ENCODE data around the gene HNF1B.

DNA sequence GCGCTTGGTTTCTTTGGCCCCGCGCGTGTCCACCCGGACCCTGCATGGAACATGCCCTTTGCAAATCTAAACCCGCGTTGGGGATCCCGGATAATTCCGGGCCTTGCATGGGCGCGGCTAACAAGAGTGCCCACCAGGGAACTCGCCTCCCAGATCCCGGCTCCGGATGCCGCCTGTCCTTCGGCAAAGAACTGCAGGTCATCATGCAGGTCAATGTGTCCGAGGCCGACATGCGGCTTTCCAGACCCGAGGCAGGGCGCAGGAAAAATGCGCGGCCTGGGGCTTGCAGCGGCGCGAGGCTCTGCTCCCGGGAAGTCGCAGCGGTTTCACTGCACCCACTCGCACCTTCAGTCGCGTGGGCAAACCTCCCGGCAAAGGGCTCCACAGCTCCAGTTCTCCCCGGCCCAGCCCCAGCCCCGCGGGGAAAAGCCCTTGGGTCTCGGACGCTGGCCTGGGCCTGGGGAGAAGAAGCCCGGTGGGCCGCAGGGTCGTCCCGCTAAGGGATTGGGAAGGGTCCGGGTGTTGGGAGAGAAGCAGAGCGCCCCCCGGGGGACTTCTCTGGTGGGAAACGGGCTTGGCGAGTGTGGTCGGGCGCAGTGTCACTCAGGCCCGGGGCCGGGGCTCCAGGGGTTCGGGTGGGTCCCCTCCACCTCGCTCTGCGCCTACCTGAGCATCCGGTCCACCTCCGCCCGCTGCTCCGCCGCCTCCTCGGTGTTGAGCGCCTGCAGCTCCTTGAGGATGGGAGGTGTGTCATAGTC lies 805 bp downstream of the HNF1B start:
- TF ChIP-seq, protein P1, sequence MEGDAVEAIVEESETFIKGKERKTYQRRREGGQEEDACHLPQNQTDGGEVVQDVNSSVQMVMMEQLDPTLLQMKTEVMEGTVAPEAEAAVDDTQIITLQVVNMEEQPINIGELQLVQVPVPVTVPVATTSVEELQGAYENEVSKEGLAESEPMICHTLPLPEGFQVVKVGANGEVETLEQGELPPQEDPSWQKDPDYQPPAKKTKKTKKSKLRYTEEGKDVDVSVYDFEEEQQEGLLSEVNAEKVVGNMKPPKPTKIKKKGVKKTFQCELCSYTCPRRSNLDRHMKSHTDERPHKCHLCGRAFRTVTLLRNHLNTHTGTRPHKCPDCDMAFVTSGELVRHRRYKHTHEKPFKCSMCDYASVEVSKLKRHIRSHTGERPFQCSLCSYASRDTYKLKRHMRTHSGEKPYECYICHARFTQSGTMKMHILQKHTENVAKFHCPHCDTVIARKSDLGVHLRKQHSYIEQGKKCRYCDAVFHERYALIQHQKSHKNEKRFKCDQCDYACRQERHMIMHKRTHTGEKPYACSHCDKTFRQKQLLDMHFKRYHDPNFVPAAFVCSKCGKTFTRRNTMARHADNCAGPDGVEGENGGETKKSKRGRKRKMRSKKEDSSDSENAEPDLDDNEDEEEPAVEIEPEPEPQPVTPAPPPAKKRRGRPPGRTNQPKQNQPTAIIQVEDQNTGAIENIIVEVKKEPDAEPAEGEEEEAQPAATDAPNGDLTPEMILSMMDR (IDR thresholded peaks at IDR 0.05; ENCODE audit: low read length) = no peak
- TF ChIP-seq EZH2phosphoT487 (IDR thresholded peaks at IDR 0.05; ENCODE audit: low read length) (no peak), EZH2 (optimal IDR thresholded peaks at IDR 0.05; ENCODE audit: low read depth, low read length) (no peak)
